ENCODE measurements around the gene MARCKSL1. TPM values are rescaled to one million over a fixed set of nuclear protein-coding genes. Genes with fewer than 3 reads are reported as not detected.

Gene MARCKSL1
- total and polyA plus RNA-seq, 2 of the 13 experiments (the other 11 are each of a cell fraction or from before 2014, with no cell fraction given) = 81.9 to 155 TPM

DNA sequence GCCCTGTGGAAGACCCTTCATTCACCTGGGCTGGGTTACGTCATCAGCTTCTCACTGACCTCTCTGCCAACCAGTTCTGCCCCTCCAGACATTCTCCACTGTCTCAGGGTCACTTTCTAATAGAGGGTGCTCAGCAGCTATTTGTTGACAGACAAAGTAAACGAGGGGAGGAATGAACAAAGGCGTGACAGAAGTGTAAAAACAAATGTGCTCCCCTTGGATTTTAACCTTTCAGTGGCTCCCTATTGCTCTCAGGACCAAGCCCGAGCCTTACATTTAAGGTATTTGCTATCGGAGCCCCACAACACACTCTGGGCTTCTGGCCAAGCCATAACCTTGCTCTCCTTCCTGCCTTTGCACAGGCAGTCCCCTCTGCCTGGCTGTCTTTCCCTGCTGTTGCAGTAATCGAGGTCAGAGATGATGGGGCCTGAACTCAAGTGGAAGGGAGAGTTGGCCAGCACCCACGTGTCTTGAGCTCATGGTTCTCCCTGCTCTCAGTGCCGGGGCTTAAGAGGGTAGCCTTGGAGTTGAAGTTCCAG, 9.3 kb upstream of the MARCKSL1 start (continued):
- no peak for TF ChIP-seq ZNF460 (CRISPR knock-in tag; IDR thresholded peaks at IDR 0.05; ENCODE audit: borderline replicate concordance)
- TF ChIP-seq, protein P1, sequence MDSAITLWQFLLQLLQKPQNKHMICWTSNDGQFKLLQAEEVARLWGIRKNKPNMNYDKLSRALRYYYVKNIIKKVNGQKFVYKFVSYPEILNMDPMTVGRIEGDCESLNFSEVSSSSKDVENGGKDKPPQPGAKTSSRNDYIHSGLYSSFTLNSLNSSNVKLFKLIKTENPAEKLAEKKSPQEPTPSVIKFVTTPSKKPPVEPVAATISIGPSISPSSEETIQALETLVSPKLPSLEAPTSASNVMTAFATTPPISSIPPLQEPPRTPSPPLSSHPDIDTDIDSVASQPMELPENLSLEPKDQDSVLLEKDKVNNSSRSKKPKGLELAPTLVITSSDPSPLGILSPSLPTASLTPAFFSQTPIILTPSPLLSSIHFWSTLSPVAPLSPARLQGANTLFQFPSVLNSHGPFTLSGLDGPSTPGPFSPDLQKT (CRISPR knock-in tag; IDR thresholded peaks at IDR 0.05; ENCODE audit: borderline replicate concordance) = no peak
- no peak for TF ChIP-seq XBP1 (CRISPR knock-in tag; IDR thresholded peaks at IDR 0.05)
- TF ChIP-seq, protein P2, sequence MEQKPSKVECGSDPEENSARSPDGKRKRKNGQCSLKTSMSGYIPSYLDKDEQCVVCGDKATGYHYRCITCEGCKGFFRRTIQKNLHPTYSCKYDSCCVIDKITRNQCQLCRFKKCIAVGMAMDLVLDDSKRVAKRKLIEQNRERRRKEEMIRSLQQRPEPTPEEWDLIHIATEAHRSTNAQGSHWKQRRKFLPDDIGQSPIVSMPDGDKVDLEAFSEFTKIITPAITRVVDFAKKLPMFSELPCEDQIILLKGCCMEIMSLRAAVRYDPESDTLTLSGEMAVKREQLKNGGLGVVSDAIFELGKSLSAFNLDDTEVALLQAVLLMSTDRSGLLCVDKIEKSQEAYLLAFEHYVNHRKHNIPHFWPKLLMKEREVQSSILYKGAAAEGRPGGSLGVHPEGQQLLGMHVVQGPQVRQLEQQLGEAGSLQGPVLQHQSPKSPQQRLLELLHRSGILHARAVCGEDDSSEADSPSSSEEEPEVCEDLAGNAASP (CRISPR knock-in tag; IDR thresholded peaks at IDR 0.05; ENCODE audit: borderline replicate concordance) = 0 out of 2 replicates have a peak, but pooled peaks have one; percentile 12
- TF ChIP-seq ZNF3 (CRISPR knock-in tag; IDR thresholded peaks at IDR 0.05) = peak; percentile 52; the same call in 1 of the 2 replicates
- TF ChIP-seq PRMT3 (CRISPR knock-in tag; IDR thresholded peaks at IDR 0.05; ENCODE audit: borderline replicate concordance, low read depth) = no peak
- TF ChIP-seq NFIC (IDR thresholded peaks at IDR 0.05; ENCODE audit: low read length) = no peak
- TF ChIP-seq, protein P3, sequence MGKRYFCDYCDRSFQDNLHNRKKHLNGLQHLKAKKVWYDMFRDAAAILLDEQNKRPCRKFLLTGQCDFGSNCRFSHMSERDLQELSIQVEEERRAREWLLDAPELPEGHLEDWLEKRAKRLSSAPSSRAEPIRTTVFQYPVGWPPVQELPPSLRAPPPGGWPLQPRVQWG (CRISPR knock-in tag; IDR thresholded peaks at IDR 0.05; ENCODE audit: borderline replicate concordance, low read depth) = no peak
- TF ChIP-seq, protein P4, sequence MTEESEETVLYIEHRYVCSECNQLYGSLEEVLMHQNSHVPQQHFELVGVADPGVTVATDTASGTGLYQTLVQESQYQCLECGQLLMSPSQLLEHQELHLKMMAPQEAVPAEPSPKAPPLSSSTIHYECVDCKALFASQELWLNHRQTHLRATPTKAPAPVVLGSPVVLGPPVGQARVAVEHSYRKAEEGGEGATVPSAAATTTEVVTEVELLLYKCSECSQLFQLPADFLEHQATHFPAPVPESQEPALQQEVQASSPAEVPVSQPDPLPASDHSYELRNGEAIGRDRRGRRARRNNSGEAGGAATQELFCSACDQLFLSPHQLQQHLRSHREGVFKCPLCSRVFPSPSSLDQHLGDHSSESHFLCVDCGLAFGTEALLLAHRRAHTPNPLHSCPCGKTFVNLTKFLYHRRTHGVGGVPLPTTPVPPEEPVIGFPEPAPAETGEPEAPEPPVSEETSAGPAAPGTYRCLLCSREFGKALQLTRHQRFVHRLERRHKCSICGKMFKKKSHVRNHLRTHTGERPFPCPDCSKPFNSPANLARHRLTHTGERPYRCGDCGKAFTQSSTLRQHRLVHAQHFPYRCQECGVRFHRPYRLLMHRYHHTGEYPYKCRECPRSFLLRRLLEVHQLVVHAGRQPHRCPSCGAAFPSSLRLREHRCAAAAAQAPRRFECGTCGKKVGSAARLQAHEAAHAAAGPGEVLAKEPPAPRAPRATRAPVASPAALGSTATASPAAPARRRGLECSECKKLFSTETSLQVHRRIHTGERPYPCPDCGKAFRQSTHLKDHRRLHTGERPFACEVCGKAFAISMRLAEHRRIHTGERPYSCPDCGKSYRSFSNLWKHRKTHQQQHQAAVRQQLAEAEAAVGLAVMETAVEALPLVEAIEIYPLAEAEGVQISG (CRISPR knock-in tag; IDR thresholded peaks at IDR 0.05) = peak; percentile 20; the same call in 1 of the 2 replicates
- TF ChIP-seq SUZ12 (IDR thresholded peaks at IDR 0.05; ENCODE audit: low read depth, low read length) = no peak
- TF ChIP-seq, protein P5, sequence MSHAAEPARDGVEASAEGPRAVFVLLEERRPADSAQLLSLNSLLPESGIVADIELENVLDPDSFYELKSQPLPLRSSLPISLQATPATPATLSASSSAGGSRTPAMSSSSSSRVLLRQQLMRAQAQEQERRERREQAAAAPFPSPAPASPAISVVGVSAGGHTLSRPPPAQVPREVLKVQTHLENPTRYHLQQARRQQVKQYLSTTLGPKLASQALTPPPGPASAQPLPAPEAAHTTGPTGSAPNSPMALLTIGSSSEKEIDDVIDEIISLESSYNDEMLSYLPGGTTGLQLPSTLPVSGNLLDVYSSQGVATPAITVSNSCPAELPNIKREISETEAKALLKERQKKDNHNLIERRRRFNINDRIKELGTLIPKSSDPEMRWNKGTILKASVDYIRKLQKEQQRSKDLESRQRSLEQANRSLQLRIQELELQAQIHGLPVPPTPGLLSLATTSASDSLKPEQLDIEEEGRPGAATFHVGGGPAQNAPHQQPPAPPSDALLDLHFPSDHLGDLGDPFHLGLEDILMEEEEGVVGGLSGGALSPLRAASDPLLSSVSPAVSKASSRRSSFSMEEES (CRISPR knock-in tag; IDR thresholded peaks at IDR 0.05) = no peak
- TF ChIP-seq, protein P6, sequence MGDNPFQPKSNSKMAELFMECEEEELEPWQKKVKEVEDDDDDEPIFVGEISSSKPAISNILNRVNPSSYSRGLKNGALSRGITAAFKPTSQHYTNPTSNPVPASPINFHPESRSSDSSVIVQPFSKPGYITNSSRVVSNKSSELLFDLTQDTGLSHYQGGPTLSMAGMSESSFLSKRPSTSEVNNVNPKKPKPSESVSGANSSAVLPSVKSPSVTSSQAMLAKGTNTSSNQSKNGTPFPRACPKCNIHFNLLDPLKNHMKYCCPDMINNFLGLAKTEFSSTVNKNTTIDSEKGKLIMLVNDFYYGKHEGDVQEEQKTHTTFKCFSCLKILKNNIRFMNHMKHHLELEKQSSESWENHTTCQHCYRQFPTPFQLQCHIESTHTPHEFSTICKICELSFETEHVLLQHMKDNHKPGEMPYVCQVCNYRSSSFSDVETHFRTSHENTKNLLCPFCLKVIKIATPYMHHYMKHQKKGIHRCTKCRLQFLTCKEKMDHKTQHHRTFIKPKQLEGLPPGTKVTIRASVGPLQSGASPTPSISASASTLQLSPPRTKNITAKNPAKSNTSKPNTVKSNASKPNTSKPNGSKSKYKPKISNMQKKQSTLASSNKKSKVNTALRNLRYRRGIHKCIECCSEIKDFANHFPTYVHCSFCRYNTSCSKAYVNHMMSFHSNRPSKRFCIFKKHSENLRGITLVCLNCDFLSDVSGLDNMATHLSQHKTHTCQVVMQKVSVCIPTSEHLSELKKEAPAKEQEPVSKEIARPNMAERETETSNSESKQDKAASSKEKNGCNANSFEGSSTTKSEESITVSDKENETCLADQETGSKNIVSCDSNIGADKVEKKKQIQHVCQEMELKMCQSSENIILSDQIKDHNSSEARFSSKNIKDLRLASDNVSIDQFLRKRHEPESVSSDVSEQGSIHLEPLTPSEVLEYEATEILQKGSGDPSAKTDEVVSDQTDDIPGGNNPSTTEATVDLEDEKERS (CRISPR knock-in tag; IDR thresholded peaks at IDR 0.05) = no peak
- 0 out of 2 replicates have a peak, but pooled peaks have one; percentile 37 for TF ChIP-seq RFXAP (CRISPR knock-in tag; IDR thresholded peaks at IDR 0.05; ENCODE audit: borderline replicate concordance)
- no peak for TF ChIP-seq NFATC3 (CRISPR knock-in tag; IDR thresholded peaks at IDR 0.05)
- no peak for TF ChIP-seq ZNF329 (CRISPR knock-in tag; IDR thresholded peaks at IDR 0.05; ENCODE audit: low read depth)
- TF ChIP-seq HNRNPH1 (optimal IDR thresholded peaks at IDR 0.05; ENCODE audit: low read depth, low read length) = no peak
- TF ChIP-seq, protein P7, sequence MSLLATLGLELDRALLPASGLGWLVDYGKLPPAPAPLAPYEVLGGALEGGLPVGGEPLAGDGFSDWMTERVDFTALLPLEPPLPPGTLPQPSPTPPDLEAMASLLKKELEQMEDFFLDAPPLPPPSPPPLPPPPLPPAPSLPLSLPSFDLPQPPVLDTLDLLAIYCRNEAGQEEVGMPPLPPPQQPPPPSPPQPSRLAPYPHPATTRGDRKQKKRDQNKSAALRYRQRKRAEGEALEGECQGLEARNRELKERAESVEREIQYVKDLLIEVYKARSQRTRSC (CRISPR knock-in tag; IDR thresholded peaks at IDR 0.05; ENCODE audit: low read depth) = no peak

Measured in HepG2 (cell line).